HepG2 (cell line): ENCODE data around the gene SLC12A3. TPM values are rescaled to one million over a fixed set of nuclear protein-coding genes. Genes with fewer than 3 reads are reported as not detected.

Experiments
- CEBPG ChIP-seq: IDR thresholded peaks from 2 replicates; pipeline ENCODE4 v1.6.1; 2016
- CREM ChIP-seq, 2 experiments: sonication (generic) in 1 of 2; formaldehyde crosslinking in 1 of 2; IDR thresholded peaks; 2 replicates each; pipeline versions ENCODE4 v1.4.0 to v1.6.1; 2016 to 2020; ENCODE audit warnings: antibody characterized with exemption in 1 of 2, mild to moderate bottlenecking in 1 of 2, missing genetic modification reagents in 1 of 2
- ELF4 ChIP-seq: sonication (generic); formaldehyde crosslinking; IDR thresholded peaks from 2 replicates; pipeline ENCODE4 v1.5.0; 2020; ENCODE audit warnings: missing genetic modification reagents, mild to moderate bottlenecking, moderate library complexity, borderline replicate concordance
- FOXA1 ChIP-seq, 2 experiments: fragments of 450-650 bp in 1 of 2; sonication (generic) in 1 of 2; formaldehyde crosslinking in 1 of 2; IDR thresholded peaks; 2 replicates each; pipeline versions ENCODE4 v1.4.0 to v1.6.1; 2016 to 2020; ENCODE audit warnings: missing genetic modification reagents in 1 of 2
- FOXA3 ChIP-seq: IDR thresholded peaks from 2 replicates; pipeline ENCODE4 v1.6.1; 2016; ENCODE audit warnings: missing genetic modification reagents, missing compliant biosample characterization
- NCOA2 ChIP-seq: sonication (generic); formaldehyde crosslinking; IDR thresholded peaks from 2 replicates; pipeline ENCODE4 v1.8.0; 2022; ENCODE audit warnings: inconsistent platforms
- NFATC3 ChIP-seq: sonication (generic); formaldehyde crosslinking; IDR thresholded peaks from 2 replicates; pipeline ENCODE4 v1.5.1; 2020; ENCODE audit warnings: mild to moderate bottlenecking, missing genetic modification reagents
- PCBP2 ChIP-seq: fragments of 200-400 bp; formaldehyde crosslinking; optimal IDR thresholded peaks from 2 replicates; pipeline ENCODE3; 2018; ENCODE audit warnings: low read length, low read depth; ENCODE audit not compliant: poor library complexity, severe bottlenecking
- RNF2 ChIP-seq: fragments of 450-650 bp; conservative IDR thresholded peaks from 2 replicates; pipeline ENCODE4 v1.6.1; 2016; ENCODE audit warnings: low read depth
- TBX3 ChIP-seq: fragments of 450-650 bp; IDR thresholded peaks from 2 replicates; pipeline ENCODE4 v1.6.1; 2017; ENCODE audit warnings: antibody characterized with exemption, mild to moderate bottlenecking, inconsistent platforms, borderline replicate concordance
- TSC22D2 ChIP-seq: sonication (generic); formaldehyde crosslinking; IDR thresholded peaks from 2 replicates; pipeline ENCODE4 v1.5.1; 2020; ENCODE audit warnings: missing genetic modification reagents, mild to moderate bottlenecking, borderline replicate concordance
- ZBTB38 ChIP-seq: sonication (generic); formaldehyde crosslinking; IDR thresholded peaks from 2 replicates; pipeline ENCODE4 v1.5.1; 2020; ENCODE audit warnings: mild to moderate bottlenecking, missing genetic modification reagents
- ZNF331 ChIP-seq: sonication (generic); formaldehyde crosslinking; IDR thresholded peaks from 2 replicates; pipeline ENCODE4 v1.4.0; 2020; ENCODE audit warnings: missing genetic modification reagents
- ZNF788 ChIP-seq: sonication (generic); formaldehyde crosslinking; IDR thresholded peaks from 2 replicates; pipeline ENCODE4 v1.5.0; 2020; ENCODE audit warnings: mild to moderate bottlenecking, missing genetic modification reagents, borderline replicate concordance
- polyA plus RNA-seq, 8 experiments: library from polyadenylated mRNA; depleted of rRNA in 3 of 8; stranded (reverse) in 7 of 8; unstranded in 1 of 8; fragments of >200 nt; fragmentation: Illumina TruSeq in 4 of 8; extraction: Trizol in 4 of 8; gene quantifications; 2 replicates each; pipeline versions ENCODE4 v1.2.1 to v1.2.3, GENCODE V29; 2011 to 2016; ENCODE audit warnings: low read depth in 4 of 8, missing spikeins in 1 of 8, mixed read lengths in 1 of 8; ENCODE audit not compliant: insufficient read depth in 1 of 8
- total RNA-seq, 5 experiments: library from RNA; depleted of rRNA; stranded (reverse); fragments of >200 nt; fragmentation: Illumina TruSeq; extraction: Trizol; gene quantifications; 2 replicates each; pipeline ENCODE4 v1.2.3, GENCODE V29; 2016; ENCODE audit warnings: low read depth in 1 of 5
- TF ChIP-seq, protein P1 (sequence below): sonication (generic); formaldehyde crosslinking; IDR thresholded peaks from 2 replicates; pipeline ENCODE4 v1.5.1; 2020; ENCODE audit warnings: missing genetic modification reagents, mild to moderate bottlenecking, borderline replicate concordance
- TF ChIP-seq, protein P2 (sequence below): IDR thresholded peaks from 2 replicates; pipeline ENCODE4 v1.6.1; 2018; ENCODE audit warnings: missing genetic modification reagents
- TF ChIP-seq, protein P3 (sequence below): sonication (generic); formaldehyde crosslinking; conservative IDR thresholded peaks from 2 replicates; pipeline ENCODE4 v1.4.0; 2020; ENCODE audit warnings: mild to moderate bottlenecking, missing genetic modification reagents, moderate library complexity
- TF ChIP-seq, protein P4 (sequence below): IDR thresholded peaks from 2 replicates; pipeline ENCODE4 v1.6.1; 2016; ENCODE audit warnings: low read depth, borderline replicate concordance
- TF ChIP-seq, protein P5 (sequence below): IDR thresholded peaks from 2 replicates; pipeline ENCODE4 v1.6.1; 2016; ENCODE audit warnings: control low read depth
- TF ChIP-seq, protein P6 (sequence below): sonication (generic); formaldehyde crosslinking; IDR thresholded peaks from 2 replicates; pipeline ENCODE4 v1.5.1; 2020; ENCODE audit warnings: missing genetic modification reagents, mild to moderate bottlenecking, borderline replicate concordance

Gene SLC12A3
- total and polyA plus RNA-seq, 2 of the 13 experiments (the other 11 are each of a cell fraction or from before 2014, with no cell fraction given): 6.2 TPM; not detected in 1

DNA sequence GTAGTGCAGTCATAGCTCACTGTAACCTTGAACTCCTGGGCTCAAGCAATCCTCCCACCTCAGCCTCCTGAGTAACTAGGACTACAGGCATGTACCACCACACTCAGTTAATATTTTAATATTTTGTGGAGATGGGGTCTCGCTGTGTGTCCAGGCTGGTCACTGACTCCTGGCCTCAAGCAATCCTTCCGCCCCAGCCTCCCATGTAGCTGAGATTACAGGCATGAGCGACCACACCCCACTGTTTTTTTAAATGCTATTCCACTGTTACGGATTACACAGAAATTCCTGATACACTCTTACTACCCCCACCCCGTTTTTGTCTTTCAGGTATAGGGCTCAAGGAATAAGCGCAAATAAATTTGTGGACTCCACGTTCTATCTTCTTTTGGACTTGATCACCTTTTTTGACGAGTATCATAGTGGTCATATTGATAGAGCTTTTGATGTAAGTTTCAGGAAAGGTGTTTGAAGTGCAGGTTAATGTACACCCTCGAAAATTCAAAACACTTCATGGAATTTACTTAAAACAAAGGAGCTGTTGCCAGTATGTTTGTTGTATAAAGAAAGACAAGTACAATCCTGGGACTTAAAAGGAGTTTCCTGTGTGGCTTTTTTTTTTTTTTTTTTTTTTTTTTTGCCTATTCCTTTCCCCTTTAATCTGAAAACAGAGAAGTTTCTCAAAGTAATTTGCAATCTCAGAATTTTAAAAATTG is 26.2 kb upstream of the SLC12A3 start (continued):
- TF ChIP-seq, protein P1, sequence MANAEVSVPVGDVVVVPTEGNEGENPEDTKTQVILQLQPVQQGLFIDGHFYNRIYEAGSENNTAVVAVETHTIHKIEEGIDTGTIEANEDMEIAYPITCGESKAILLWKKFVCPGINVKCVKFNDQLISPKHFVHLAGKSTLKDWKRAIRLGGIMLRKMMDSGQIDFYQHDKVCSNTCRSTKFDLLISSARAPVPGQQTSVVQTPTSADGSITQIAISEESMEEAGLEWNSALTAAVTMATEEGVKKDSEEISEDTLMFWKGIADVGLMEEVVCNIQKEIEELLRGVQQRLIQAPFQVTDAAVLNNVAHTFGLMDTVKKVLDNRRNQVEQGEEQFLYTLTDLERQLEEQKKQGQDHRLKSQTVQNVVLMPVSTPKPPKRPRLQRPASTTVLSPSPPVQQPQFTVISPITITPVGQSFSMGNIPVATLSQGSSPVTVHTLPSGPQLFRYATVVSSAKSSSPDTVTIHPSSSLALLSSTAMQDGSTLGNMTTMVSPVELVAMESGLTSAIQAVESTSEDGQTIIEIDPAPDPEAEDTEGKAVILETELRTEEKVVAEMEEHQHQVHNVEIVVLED (CRISPR knock-in tag): peak; percentile 27; the same call in 1 of the 2 replicates
- TF ChIP-seq NFATC3 (CRISPR knock-in tag) (no peak), FOXA1 (IDR thresholded peaks at IDR 0.05) (peak; percentile 11; the same call in 1 of the 2 replicates), FOXA1 (CRISPR knock-in tag; IDR thresholded peaks at IDR 0.05) (no peak), TBX3 (peak; percentile 41; the same call in 1 of the 2 replicates), CREM (IDR thresholded peaks at IDR 0.05) (peak; percentile 82), CREM (CRISPR knock-in tag; IDR thresholded peaks at IDR 0.05) (no peak), RNF2 (no peak), ELF4 (CRISPR knock-in tag) (0 out of 2 replicates have a peak, but pooled peaks have one; percentile 32), ZBTB38 (CRISPR knock-in tag) (peak; percentile 92), FOXA3 (CRISPR knock-in tag) (peak; percentile 71), ZNF788 (CRISPR knock-in tag) (peak; percentile 56; the same call in 1 of the 2 replicates), NCOA2 (CRISPR knock-in tag) (peak; percentile 70), CEBPG (CRISPR knock-in tag) (peak; percentile 41), PCBP2 (no peak), ZNF331 (CRISPR knock-in tag) (no peak), TSC22D2 (no peak)
- TF ChIP-seq, protein P2, sequence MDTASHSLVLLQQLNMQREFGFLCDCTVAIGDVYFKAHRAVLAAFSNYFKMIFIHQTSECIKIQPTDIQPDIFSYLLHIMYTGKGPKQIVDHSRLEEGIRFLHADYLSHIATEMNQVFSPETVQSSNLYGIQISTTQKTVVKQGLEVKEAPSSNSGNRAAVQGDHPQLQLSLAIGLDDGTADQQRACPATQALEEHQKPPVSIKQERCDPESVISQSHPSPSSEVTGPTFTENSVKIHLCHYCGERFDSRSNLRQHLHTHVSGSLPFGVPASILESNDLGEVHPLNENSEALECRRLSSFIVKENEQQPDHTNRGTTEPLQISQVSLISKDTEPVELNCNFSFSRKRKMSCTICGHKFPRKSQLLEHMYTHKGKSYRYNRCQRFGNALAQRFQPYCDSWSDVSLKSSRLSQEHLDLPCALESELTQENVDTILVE (CRISPR knock-in tag): no peak
- TF ChIP-seq, protein P3, sequence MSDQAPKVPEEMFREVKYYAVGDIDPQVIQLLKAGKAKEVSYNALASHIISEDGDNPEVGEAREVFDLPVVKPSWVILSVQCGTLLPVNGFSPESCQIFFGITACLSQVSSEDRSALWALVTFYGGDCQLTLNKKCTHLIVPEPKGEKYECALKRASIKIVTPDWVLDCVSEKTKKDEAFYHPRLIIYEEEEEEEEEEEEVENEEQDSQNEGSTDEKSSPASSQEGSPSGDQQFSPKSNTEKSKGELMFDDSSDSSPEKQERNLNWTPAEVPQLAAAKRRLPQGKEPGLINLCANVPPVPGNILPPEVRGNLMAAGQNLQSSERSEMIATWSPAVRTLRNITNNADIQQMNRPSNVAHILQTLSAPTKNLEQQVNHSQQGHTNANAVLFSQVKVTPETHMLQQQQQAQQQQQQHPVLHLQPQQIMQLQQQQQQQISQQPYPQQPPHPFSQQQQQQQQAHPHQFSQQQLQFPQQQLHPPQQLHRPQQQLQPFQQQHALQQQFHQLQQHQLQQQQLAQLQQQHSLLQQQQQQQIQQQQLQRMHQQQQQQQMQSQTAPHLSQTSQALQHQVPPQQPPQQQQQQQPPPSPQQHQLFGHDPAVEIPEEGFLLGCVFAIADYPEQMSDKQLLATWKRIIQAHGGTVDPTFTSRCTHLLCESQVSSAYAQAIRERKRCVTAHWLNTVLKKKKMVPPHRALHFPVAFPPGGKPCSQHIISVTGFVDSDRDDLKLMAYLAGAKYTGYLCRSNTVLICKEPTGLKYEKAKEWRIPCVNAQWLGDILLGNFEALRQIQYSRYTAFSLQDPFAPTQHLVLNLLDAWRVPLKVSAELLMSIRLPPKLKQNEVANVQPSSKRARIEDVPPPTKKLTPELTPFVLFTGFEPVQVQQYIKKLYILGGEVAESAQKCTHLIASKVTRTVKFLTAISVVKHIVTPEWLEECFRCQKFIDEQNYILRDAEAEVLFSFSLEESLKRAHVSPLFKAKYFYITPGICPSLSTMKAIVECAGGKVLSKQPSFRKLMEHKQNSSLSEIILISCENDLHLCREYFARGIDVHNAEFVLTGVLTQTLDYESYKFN (CRISPR knock-in tag): peak; percentile 80
- TF ChIP-seq, protein P4, sequence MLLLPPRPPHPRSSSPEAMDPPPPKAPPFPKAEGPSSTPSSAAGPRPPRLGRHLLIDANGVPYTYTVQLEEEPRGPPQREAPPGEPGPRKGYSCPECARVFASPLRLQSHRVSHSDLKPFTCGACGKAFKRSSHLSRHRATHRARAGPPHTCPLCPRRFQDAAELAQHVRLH (CRISPR knock-in tag): no peak
- TF ChIP-seq, protein P5, sequence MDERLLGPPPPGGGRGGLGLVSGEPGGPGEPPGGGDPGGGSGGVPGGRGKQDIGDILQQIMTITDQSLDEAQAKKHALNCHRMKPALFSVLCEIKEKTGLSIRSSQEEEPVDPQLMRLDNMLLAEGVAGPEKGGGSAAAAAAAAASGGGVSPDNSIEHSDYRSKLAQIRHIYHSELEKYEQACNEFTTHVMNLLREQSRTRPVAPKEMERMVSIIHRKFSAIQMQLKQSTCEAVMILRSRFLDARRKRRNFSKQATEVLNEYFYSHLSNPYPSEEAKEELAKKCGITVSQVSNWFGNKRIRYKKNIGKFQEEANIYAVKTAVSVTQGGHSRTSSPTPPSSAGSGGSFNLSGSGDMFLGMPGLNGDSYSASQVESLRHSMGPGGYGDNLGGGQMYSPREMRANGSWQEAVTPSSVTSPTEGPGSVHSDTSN (CRISPR knock-in tag): no peak
- TF ChIP-seq, protein P6, sequence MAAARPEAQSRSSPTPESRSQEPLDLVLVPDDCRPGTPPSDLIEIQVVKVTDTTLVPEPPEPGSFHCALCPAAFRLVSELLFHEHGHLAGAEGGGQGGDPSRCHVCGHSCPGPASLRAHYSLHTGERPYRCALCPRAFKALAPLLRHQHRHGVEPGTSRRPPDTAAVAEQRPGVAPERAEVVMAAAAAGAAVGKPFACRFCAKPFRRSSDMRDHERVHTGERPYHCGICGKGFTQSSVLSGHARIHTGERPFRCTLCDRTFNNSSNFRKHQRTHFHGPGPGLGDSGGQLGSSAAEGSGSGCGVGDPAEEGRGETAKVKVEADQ (CRISPR knock-in tag): 0 out of 2 replicates have a peak, but pooled peaks have one; percentile 24
